LNCAP (cell line): Measurements from ENCODE around the gene CTSO.

Experiments used
- CTCF ChIP-seq: fragments of 450-650 bp; IDR thresholded peaks from 2 replicates; pipeline ENCODE4 v1.5.1; 2017; ENCODE audit warnings: mild to moderate bottlenecking

The CTSO gene

GRCh38 chr4:155875878-155876277 lies 77.8 kb downstream of the CTSO start:
- no peak for TF ChIP-seq CTCF
